Activated gamma-delta T cell (primary cell): Measurements from ENCODE around the gene TNFAIP2.

ENCODE experiments used
- DNase-seq: peaks from one replicate; lab custom pipeline; 2025; lab: John Stamatoyannopoulos, UW
- total RNA-seq, 2 donors: gene quantifications; one replicate each; lab custom pipeline; 2026; lab: John Stamatoyannopoulos, UW

Gene TNFAIP2, protein sequence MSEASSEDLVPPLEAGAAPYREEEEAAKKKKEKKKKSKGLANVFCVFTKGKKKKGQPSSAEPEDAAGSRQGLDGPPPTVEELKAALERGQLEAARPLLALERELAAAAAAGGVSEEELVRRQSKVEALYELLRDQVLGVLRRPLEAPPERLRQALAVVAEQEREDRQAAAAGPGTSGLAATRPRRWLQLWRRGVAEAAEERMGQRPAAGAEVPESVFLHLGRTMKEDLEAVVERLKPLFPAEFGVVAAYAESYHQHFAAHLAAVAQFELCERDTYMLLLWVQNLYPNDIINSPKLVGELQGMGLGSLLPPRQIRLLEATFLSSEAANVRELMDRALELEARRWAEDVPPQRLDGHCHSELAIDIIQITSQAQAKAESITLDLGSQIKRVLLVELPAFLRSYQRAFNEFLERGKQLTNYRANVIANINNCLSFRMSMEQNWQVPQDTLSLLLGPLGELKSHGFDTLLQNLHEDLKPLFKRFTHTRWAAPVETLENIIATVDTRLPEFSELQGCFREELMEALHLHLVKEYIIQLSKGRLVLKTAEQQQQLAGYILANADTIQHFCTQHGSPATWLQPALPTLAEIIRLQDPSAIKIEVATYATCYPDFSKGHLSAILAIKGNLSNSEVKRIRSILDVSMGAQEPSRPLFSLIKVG
- total RNA-seq, result 9.1 to 41.6 reads per million in 2 donors

GRCh38 chr14:103122947-103123633, at the start of gene TNFAIP2:
Gene TNFAIP2, plus strand, starts transcription at chr14:103123461. Its CDS starts 2,997 bp downstream, at chr14:103126458.
- DNase-seq, result no peak

GRCh38 chr14:103073876-103074728, 49.2 kb upstream of the TNFAIP2 start:
- DNase-seq, result no peak

DNA sequence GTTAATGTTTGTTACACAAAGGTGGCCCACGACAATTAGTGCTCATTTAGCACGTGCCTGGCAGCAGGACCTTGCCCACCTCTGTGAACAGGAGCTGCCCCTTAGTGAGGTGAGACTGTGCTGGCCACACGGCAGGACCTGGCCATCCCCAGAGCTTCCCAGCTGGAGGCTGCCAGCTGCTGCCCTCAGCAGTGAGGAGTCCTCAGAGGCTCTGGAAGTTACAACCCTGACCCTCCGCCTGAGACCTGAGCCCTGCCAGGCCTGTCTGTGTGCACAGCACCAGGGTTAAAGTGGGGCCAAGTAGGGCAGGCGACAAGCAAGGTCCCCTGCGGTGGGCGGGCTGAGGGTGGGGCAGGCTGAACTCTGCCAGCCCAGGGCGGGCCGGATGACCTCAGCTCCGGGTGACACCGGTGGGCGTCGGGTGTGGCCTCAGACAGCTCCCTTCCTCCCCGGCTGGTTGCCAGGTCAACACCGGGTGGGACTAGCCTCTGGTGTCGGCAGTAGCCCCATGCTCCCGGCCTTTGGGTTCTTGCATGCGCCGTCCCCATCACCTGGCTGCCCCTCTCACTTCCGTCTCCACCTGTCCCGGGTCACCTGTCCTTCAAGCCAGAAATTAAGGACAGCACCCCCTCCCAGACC, 48.4 kb upstream of the TNFAIP2 start:
- DNase-seq, result no peak

DNA sequence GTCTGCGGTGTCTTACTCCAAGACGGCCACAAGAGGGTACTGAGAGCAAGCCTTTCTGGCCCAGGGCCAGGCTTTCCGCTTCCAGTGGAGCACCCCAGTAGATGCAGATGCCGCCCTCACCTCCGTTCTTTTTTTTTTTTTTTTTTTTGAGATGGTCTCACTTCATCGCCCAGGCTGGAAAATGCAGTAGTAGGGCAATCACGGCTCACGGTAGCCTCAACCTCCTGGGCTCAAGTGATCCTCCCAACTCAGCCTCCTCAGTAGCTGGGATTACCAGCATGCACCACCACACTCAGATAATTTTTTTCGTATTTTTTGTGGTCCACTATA, 44.9 kb upstream of the TNFAIP2 start:
- DNase-seq, result no peak

DNA sequence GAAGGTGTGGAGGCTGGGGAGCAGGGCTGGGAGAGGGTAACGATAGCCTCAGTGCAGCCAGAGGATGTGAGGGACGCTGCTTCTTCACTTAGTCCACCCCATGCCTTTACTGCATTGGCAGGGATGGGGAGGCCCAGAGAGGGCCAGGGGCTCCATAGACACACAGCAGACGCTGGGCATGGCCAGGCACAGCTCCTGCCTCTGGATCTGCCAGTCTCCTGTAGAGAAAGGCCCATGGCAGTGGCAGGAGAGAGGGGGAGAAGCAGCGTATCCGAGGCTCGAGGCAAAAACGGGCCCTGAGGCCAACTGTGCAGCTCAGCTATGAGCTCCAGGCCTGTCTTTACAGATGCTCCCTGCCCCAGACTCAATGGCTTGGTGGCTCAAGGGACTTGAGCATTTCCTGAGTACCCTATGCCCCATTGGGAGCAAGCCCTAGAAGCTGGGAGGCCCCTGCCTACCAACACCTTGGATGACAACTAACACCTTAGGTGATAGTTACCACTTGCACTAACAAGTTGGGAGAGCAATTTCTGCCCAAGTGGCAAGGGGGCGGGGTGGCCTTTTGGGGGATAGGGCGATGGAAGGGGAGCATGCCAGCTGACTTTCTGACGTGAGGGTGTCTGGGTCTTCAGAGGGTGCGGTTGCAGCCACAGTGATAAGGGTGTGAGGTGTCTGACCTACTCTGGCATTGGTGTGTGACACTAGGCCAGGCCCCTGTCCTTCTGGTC, 44.2 kb upstream of the TNFAIP2 start:
- no peak for DNase-seq

- DNase-seq, result no peak
Measured at GRCh38 chr14:103081951-103082350, 41.3 kb upstream of the TNFAIP2 start.

GRCh38 chr14:103084021-103084919, 39.0 kb upstream of the TNFAIP2 start, which contains the start of gene LBHD2:
Gene LBHD2, plus strand, starts transcription at chr14:103084210. Its CDS starts 1,803 bp downstream, at chr14:103086013.
- no peak for DNase-seq

- DNase-seq, result no peak
Measured at GRCh38 chr14:103085106-103086091, 37.9 kb upstream of the TNFAIP2 start.

DNA sequence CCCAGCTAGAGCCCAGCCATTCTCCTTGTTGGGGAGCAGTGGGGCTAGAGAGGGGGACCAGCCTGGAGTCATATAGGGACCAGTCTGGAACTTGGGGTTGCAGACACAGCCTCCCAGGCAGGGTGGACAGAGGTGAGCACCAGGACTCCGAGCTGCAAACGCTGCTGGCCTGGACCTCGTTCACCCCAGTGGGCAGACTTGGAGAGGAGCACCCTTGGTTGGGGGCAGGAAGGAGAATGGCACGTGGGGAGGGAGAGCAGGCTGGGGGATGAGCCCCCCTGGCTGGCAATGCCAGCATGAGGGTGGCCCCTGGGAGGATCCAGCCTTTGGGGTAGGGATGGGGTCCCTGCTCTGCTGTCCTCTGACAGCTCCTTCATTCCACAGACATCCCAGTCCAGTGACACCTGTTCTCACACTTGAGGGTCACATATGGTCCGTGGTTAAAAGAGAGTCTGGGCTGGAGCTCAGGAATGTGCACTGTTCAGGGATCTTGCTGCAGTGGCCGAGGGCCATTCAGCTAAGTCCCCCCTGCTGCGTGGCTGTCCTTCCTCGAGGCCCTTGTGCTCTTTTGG, 36.4 kb upstream of the TNFAIP2 start:
- no peak for DNase-seq

- no peak for DNase-seq
Measured at GRCh38 chr14:103087343-103087835, 35.9 kb upstream of the TNFAIP2 start.

DNA sequence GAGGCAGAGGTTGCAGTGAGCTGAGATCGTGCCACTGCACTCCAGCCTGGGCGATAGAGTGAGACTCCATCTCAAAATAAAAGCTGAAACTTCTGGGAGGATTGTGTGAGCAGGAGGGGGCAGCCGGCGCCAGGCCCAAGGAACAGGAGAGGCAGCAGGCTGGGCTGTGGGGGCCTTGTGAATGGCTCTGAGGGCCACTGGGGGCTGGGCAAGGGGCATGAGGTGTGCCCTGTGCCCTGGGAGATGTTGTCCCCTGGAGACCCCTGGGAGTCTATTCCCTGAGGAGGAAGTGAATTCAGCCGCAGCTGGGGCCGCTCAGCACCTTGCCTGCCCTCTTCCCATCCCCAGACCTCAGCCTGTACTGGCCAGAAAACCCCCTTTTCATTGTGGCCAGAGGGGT, 34.3 kb upstream of the TNFAIP2 start:
- no peak for DNase-seq

- no peak for DNase-seq
Measured at GRCh38 chr14:103089386-103090335, 33.6 kb upstream of the TNFAIP2 start.

DNA sequence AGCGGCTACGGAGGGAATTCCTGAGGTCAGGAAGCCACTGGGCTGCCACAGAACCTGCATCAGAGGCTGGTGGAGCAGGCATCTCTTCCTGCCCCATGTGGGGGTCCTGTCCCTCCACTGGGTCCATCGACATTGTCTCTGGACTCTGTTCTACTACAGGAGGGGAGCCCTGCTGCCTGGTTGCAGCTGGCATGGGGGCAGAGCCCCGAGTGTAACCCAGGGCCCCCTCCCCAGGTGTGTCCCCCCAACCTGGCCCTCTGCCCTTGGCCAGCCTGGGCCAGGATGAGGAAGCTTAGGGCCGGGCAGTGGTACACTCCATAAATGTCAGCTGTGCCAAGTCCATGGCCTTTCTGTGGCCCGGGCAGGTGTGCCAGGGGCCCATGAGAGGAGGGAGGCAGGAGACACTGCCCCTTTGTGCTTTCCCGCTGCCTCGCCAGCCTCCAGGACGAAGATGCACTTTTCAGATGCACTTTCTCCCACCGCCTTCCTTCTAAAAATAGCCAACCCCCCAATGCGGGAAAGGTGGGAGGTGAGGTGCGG, 32.7 kb upstream of the TNFAIP2 start:
- DNase-seq, result no peak

GRCh38 chr14:103091041-103091882, 32.0 kb upstream of the TNFAIP2 start:
- peak; percentile 66 for DNase-seq

DNA sequence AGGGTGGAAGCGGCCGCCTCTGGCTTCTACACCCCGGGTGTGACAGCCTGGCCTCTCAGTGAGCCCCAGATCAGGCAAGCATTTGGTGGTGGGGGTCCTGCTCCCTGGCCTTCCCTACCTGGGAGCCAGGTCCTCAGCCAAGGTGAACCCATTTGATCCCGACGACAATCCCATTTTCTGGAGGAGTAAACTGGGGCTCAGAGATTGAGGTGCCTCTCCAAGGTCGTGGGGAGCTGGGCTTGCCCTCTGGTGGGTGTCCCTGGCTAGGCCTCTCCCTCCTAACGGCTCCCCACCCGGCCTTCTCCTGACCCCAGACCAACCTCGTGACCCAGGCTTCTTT, 31.4 kb upstream of the TNFAIP2 start:
- no peak for DNase-seq
